ENCODE data around the gene ISOC1.

Gene ISOC1

GRCh38 chr5:129096382-129096991 is 1.9 kb downstream of the ISOC1 start:
- Histone ChIP-seq H3K36me3 (ENCODE audit: control insufficient read depth, insufficient read depth, low read length) (no peaks in the 10 kb centered on the region), H3K9me3 (ENCODE audit: control insufficient read depth, low read length) (no peaks in the 10 kb centered on the region), H3K27ac (ENCODE audit: low read depth, low read length, severe bottlenecking) (no peak overlapping the region), H3K4me3 (ENCODE audit: extremely low read depth, insufficient read depth, low read length, poor library complexity, severe bottlenecking) (no peak overlapping the region), H3K4me1 (ENCODE audit: control insufficient read depth, insufficient read depth, low read length, poor library complexity, severe bottlenecking) (peaks cover 9% of the 10 kb centered on the region)
- WGBS, 2 experiments (ENCODE audit: insufficient coverage in 2 of 2) = 71 to 76% methylated on average over 6 to 7 of the region's 8 CpGs

DNA sequence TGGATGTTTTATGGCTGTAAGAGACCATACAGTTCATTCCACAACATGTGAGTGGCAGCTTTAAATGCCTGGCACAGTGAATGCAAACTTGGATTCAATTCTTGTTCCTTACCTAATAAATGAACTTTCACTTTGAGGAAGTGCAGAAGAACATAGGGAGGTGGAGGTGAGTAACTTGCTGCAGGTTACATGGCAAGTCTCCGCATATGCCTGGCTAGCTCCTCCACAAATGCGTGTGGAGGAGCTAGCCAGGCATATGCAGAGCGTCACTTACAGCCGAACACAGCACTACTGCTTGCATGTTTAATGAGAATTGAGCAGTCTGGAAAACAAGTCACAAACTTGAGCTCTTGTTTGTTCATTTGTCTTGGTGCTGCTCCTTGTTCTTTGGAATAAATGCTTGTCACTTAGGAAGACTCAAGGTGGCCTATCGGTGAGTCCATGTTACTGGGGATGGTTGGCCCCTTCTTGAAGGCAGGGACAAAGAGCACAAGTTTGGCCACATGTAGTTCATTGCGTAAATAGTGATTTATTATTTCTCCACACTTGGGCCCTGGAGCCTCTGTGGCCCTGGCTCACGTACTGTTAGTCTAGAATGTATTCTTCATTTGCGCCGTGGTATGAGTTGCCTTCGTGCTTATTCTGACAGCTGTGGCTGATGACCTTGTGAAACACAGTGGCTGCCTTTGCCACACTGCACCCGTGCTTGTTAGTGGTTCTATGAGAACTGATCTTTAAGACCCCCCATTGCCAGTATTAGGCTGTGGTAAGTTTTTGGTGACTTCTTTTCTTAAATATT is 3.1 kb downstream of the ISOC1 start:
- Histone ChIP-seq H3K9me3 (ENCODE audit: control insufficient read depth, low read length) (no peaks in the 10 kb centered on the region), H3K4me3 (ENCODE audit: extremely low read depth, insufficient read depth, low read length, poor library complexity, severe bottlenecking) (no peak overlapping the region), H3K36me3 (ENCODE audit: control insufficient read depth, insufficient read depth, low read length) (no peaks in the 10 kb centered on the region), H3K27ac (ENCODE audit: low read depth, low read length, severe bottlenecking) (no peak overlapping the region), H3K4me1 (ENCODE audit: control insufficient read depth, insufficient read depth, low read length, poor library complexity, severe bottlenecking) (peaks cover 9% of the 10 kb centered on the region)
- WGBS, 2 experiments (ENCODE audit: insufficient coverage in 2 of 2) = 89 to 94% methylated on average over 11 of the region's 11 CpGs

DNA sequence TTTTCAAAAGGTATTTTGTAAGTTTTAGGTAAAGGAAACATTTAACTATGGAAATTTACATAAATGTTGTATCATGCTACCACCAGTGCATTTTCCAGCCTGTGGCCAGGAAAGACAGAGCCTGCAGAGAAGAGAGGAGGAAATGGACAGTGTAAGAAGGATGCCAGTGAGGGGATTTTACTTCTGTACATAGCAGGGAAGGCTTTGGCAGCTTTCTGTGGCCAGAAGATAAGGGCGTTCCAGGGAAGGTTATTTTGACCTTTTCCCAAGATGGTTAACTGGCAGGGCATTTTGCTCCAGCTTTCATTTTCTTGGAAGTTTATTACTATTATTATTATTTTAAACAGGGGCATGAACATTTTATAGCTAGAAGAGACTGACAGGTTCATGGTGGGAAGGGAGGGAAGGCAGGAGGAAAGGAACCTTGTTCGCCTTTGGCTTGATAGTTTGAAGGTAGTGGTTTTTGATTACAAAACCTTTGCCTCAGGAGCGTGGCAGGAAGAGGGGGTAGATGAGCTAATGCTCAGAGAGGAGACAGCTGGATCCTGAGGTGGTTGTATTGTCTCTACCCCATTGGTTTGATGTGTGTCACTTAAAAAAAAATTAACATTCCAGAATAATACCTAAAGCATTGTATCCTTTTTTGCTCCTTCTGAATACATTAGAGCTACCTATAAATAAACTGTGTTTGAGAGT is 4.1 kb downstream of the ISOC1 start:
- Histone ChIP-seq H3K4me1 (ENCODE audit: control insufficient read depth, insufficient read depth, low read length, poor library complexity, severe bottlenecking) (peaks cover 9% of the 10 kb centered on the region), H3K27ac (ENCODE audit: low read depth, low read length, severe bottlenecking) (no peak overlapping the region), H3K9me3 (ENCODE audit: control insufficient read depth, low read length) (no peaks in the 10 kb centered on the region), H3K36me3 (ENCODE audit: control insufficient read depth, insufficient read depth, low read length) (no peaks in the 10 kb centered on the region), H3K4me3 (ENCODE audit: extremely low read depth, insufficient read depth, low read length, poor library complexity, severe bottlenecking) (no peak overlapping the region)
- 60 to 100% methylated on average over 1 of the region's 3 CpGs for WGBS, 2 experiments (ENCODE audit: insufficient coverage in 2 of 2)

DNA sequence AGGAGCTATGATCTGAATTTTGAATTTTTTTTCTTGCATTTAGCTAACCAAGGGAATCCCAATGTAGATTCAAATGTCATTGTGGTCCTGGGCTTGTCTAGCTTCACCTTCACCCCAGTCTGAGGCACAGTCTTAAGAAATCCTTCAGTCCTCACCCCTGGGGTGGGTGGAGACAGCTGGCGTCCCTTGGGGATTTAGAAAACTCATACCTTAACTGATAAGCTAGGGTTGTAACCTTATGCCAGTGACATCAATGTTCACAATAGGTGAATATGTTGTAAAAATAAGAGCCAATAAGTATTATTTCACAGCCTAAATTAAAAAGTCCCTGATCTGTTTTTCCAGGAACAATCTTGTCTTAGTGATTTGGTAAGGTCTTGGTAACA is 4.6 kb downstream of the ISOC1 start:
- no CpG with 5 or more reads among the region's 1 CpG for WGBS, 2 experiments (ENCODE audit: insufficient coverage in 2 of 2)

GRCh38 chr5:129101794-129102193 is 7.2 kb downstream of the ISOC1 start:
- no CpG with 5 or more reads among the region's 2 CpGs for WGBS, 2 experiments (ENCODE audit: insufficient coverage in 2 of 2)

More for the DNA sequence above, 4.6 kb downstream of the ISOC1 start:
- Histone ChIP-seq H3K27ac (ENCODE audit: low read depth, low read length, severe bottlenecking) (no peak overlapping the region), H3K4me3 (ENCODE audit: extremely low read depth, insufficient read depth, low read length, poor library complexity, severe bottlenecking) (no peak overlapping the region), H3K9me3 (ENCODE audit: control insufficient read depth, low read length) (no peaks in the 10 kb centered on the region), H3K4me1 (ENCODE audit: control insufficient read depth, insufficient read depth, low read length, poor library complexity, severe bottlenecking) (peaks cover 9% of the 10 kb centered on the region), H3K36me3 (ENCODE audit: control insufficient read depth, insufficient read depth, low read length) (no peaks in the 10 kb centered on the region)

DNA sequence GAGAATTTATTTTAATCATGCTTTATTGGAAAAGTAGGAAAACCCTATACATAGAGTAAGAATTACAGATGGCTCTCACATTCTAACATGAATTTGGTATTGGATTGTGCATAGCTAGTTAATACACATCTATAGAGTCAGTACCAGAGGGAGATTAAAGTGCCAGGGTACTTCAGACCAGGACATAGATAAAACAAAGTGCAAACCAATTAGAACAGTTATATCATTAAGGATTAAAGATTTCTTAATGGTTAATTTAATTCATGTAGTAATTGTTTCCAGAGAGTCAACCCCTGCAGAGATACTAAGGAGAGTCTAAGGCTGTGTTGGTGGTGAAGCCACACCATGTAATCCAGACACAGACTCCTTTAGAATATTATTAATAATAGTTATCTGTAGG is 8.8 kb downstream of the ISOC1 start:
- no peaks in the 10 kb centered on the region for H3K4me1 ChIP-seq (ENCODE audit: control insufficient read depth, insufficient read depth, low read length, poor library complexity, severe bottlenecking)

More at GRCh38 chr5:129101794-129102193, 7.2 kb downstream of the ISOC1 start:
- H3K9me3 ChIP-seq (ENCODE audit: control insufficient read depth, low read length) = no peaks in the 10 kb centered on the region
- H3K36me3 ChIP-seq (ENCODE audit: control insufficient read depth, insufficient read depth, low read length) = no peaks in the 10 kb centered on the region
- no peak overlapping the region for H3K4me3 ChIP-seq (ENCODE audit: extremely low read depth, insufficient read depth, low read length, poor library complexity, severe bottlenecking)
- peaks cover under 1% of the 10 kb centered on the region for H3K4me1 ChIP-seq (ENCODE audit: control insufficient read depth, insufficient read depth, low read length, poor library complexity, severe bottlenecking)
- H3K27ac ChIP-seq (ENCODE audit: low read depth, low read length, severe bottlenecking) = no peak overlapping the region

DNA sequence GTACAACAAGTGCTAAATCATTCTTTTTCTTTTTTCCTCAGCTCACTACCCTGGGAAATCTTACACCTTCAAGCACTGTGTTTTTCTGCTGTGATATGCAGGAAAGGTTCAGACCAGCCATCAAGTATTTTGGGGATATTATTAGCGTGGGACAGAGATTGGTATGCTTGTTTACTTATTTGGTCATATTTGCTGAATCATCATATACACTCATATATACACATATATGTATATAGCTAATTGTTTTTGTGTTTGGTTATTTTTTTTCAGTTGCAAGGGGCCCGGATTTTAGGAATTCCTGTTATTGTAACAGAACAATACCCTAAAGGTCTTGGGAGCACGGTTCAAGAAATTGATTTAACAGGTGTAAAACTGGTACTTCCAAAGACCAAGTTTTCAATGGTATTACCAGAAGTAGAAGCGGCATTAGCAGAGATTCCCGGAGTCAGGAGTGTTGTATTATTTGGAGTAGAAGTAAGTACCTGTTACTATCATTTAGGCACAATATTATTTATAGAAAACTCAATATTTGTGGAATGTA is 10.4 kb downstream of the ISOC1 start:
- Histone ChIP-seq H3K36me3 (ENCODE audit: control insufficient read depth, insufficient read depth, low read length) (no peaks in the 10 kb centered on the region), H3K4me1 (ENCODE audit: control insufficient read depth, insufficient read depth, low read length, poor library complexity, severe bottlenecking) (no peaks in the 10 kb centered on the region), H3K27ac (ENCODE audit: low read depth, low read length, severe bottlenecking) (no peak overlapping the region), H3K4me3 (ENCODE audit: extremely low read depth, insufficient read depth, low read length, poor library complexity, severe bottlenecking) (no peak overlapping the region), H3K9me3 (ENCODE audit: control insufficient read depth, low read length) (no peaks in the 10 kb centered on the region)
- WGBS, 2 experiments (ENCODE audit: insufficient coverage in 2 of 2) = 100% methylated on average over 1 of the region's 5 CpGs; no CpG with 5 or more reads in 1 of the 2 experiments

More for the DNA sequence above, 8.8 kb downstream of the ISOC1 start:
- Histone ChIP-seq H3K4me3 (ENCODE audit: extremely low read depth, insufficient read depth, low read length, poor library complexity, severe bottlenecking) (no peak overlapping the region), H3K27ac (ENCODE audit: low read depth, low read length, severe bottlenecking) (no peak overlapping the region), H3K36me3 (ENCODE audit: control insufficient read depth, insufficient read depth, low read length) (no peaks in the 10 kb centered on the region), H3K9me3 (ENCODE audit: control insufficient read depth, low read length) (no peaks in the 10 kb centered on the region)

DNA sequence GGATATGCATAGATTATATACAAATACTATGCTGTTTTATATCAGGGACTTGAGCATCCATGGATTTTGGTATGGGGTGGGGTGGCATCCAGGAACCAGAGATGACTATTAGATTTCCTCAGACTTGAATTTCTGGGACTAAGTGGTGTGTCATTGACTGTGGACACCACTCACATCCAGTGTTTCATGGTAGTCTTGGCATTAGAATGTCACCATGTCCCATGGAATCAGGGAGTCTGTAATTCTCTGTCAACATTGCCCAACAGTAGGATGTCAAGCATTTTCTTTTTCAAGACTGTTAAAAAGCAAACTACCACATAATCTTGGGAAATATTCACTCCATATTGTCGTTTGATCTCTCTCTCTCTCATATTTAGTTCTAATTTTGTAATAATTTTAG is 13.1 kb downstream of the ISOC1 start:
- H3K9me3 ChIP-seq (ENCODE audit: control insufficient read depth, low read length) = no peaks in the 10 kb centered on the region
- no peaks in the 10 kb centered on the region for H3K4me1 ChIP-seq (ENCODE audit: control insufficient read depth, insufficient read depth, low read length, poor library complexity, severe bottlenecking)
- H3K4me3 ChIP-seq (ENCODE audit: extremely low read depth, insufficient read depth, low read length, poor library complexity, severe bottlenecking) = no peak overlapping the region
- no peaks in the 10 kb centered on the region for H3K36me3 ChIP-seq (ENCODE audit: control insufficient read depth, insufficient read depth, low read length)
- WGBS, 2 experiments (ENCODE audit: insufficient coverage in 2 of 2) = no CpG with 5 or more reads among the region's 1 CpG
- H3K27ac ChIP-seq (ENCODE audit: low read depth, low read length, severe bottlenecking) = no peak overlapping the region

GRCh38 chr5:129110742-129111141 is 16.2 kb downstream of the ISOC1 start:
- H3K9me3 ChIP-seq (ENCODE audit: control insufficient read depth, low read length) = no peaks in the 10 kb centered on the region

DNA sequence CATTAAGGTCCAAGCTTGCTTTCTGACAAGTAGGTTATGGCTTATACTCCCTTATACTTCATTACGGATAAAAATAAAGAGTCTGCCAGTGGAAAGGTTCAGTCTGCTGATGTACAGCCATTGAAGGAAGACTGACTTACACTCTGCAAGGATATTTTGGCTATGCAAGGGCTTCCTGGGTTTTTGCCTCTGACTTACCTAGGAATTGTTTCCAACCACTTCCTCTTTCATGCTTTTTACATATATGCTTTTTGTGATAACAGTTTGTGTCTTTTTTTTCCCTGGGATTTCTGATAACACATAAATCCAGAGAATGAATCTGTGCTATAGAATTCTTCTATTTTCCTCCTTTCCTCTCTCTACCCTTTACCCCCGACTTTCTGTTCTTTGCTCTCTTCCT is 16.8 kb downstream of the ISOC1 start:
- H3K4me3 ChIP-seq (ENCODE audit: extremely low read depth, insufficient read depth, low read length, poor library complexity, severe bottlenecking) = no peak overlapping the region
- no peak overlapping the region for H3K27ac ChIP-seq (ENCODE audit: low read depth, low read length, severe bottlenecking)
- 83% methylated on average over 1 of the region's 2 CpGs; no CpG with 5 or more reads in 1 of the 2 experiments for WGBS, 2 experiments (ENCODE audit: insufficient coverage in 2 of 2)
- no peaks in the 10 kb centered on the region for H3K9me3 ChIP-seq (ENCODE audit: control insufficient read depth, low read length)
- no peaks in the 10 kb centered on the region for H3K4me1 ChIP-seq (ENCODE audit: control insufficient read depth, insufficient read depth, low read length, poor library complexity, severe bottlenecking)
- no peaks in the 10 kb centered on the region for H3K36me3 ChIP-seq (ENCODE audit: control insufficient read depth, insufficient read depth, low read length)

More at GRCh38 chr5:129110742-129111141, 16.2 kb downstream of the ISOC1 start:
- Histone ChIP-seq H3K36me3 (ENCODE audit: control insufficient read depth, insufficient read depth, low read length) (no peaks in the 10 kb centered on the region), H3K4me3 (ENCODE audit: extremely low read depth, insufficient read depth, low read length, poor library complexity, severe bottlenecking) (no peak overlapping the region), H3K4me1 (ENCODE audit: control insufficient read depth, insufficient read depth, low read length, poor library complexity, severe bottlenecking) (no peaks in the 10 kb centered on the region), H3K27ac (ENCODE audit: low read depth, low read length, severe bottlenecking) (no peak overlapping the region)
- WGBS, 2 experiments (ENCODE audit: insufficient coverage in 2 of 2) = 80 to 93% methylated on average over 1 to 2 of the region's 3 CpGs
